Hepatocyte (in vitro differentiated cells): ENCODE data around the gene KLRK1. TPM values are rescaled to one million over a fixed set of nuclear protein-coding genes. Genes with fewer than 3 reads are reported as not detected.

Source experiments
- DNase-seq: peaks from one replicate; pipeline ENCODE4 v3.0.0-alpha.2; 2016; ENCODE audit warnings: low spot score
- H2AFZ ChIP-seq: fragments of 200-600 bp; sonication (generic); 2 replicates; pipeline ENCODE4 v1.6.0; 2016; ENCODE audit warnings: antibody characterized with exemption, mild to moderate bottlenecking
- H3K27ac ChIP-seq: fragments of 200-600 bp; sonication (generic); 2 replicates; pipeline ENCODE4 v1.5.1; 2016; ENCODE audit warnings: mild to moderate bottlenecking
- H3K27me3 ChIP-seq: fragments of 200-600 bp; sonication (generic); 2 replicates; pipeline ENCODE4 v1.6.1; 2016
- H3K36me3 ChIP-seq: fragments of 200-600 bp; sonication (generic); replicated peaks from 2 replicates; pipeline ENCODE4 v1.5.1; 2016; ENCODE audit warnings: low read depth; ENCODE audit not compliant: insufficient read depth
- H3K4me1 ChIP-seq: fragments of 200-600 bp; sonication (generic); 2 replicates; pipeline ENCODE4 v1.5.1; 2016; ENCODE audit warnings: mild to moderate bottlenecking, moderate library complexity; ENCODE audit not compliant: insufficient read depth
- H3K4me2 ChIP-seq: fragments of 200-600 bp; sonication (generic); 2 replicates; pipeline ENCODE4 v1.6.0; 2016
- H3K4me3 ChIP-seq: fragments of 200-600 bp; sonication (generic); 2 replicates; pipeline ENCODE4 v1.5.1; 2016; ENCODE audit warnings: mild to moderate bottlenecking
- H3K79me2 ChIP-seq: fragments of 200-600 bp; sonication (generic); 2 replicates; pipeline ENCODE4 v1.6.0; 2017; ENCODE audit warnings: mild to moderate bottlenecking
- H3K9me2 ChIP-seq: fragments of 200-600 bp; sonication (generic); replicated peaks from 2 replicates; pipeline ENCODE4 v1.6.0; 2017; ENCODE audit warnings: mild to moderate bottlenecking; ENCODE audit not compliant: insufficient read depth
- H3K9me3 ChIP-seq: fragments of 200-600 bp; sonication (generic); 2 replicates; pipeline ENCODE4 v1.5.1; 2016; ENCODE audit warnings: low read depth, mild to moderate bottlenecking
- H4K20me1 ChIP-seq: fragments of 200-600 bp; sonication (generic); 2 replicates; pipeline ENCODE4 v1.6.0; 2016; ENCODE audit warnings: mild to moderate bottlenecking; ENCODE audit not compliant: insufficient read depth, poor library complexity, severe bottlenecking
- CTCF ChIP-seq: fragments of 200-600 bp; sonication (generic); IDR thresholded peaks from 2 replicates; pipeline ENCODE4 v1.5.1; 2016; ENCODE audit warnings: antibody characterized with exemption, mild to moderate bottlenecking; ENCODE audit not compliant: poor library complexity
- EZH2 ChIP-seq: fragments of 200-600 bp; sonication (generic); IDR thresholded peaks from 2 replicates; pipeline ENCODE4 v1.6.1; 2016; ENCODE audit warnings: antibody characterized with exemption, mild to moderate bottlenecking, borderline replicate concordance
- EZH2phosphoT487 ChIP-seq: fragments of 200-600 bp; sonication (generic); IDR thresholded peaks from one replicate; pipeline ENCODE4 v1.6.1; 2018; ENCODE audit warnings: antibody characterized with exemption, mild to moderate bottlenecking, low read depth, moderate library complexity; ENCODE audit not compliant: unreplicated experiment, severe bottlenecking
- WGBS: methylation state at CpG from one replicate; pipeline ENCODE4 v1.1.6; 2016; ENCODE audit warnings: low lambda C conversion rate; ENCODE audit errors: missing lambda C conversion rate; 5-methylcytosine and 5-hydroxymethylcytosine counted together
- polyA plus RNA-seq: library from polyadenylated mRNA; unstranded; fragments of >200 nt; fragmentation: Nextera tagmentation; extraction: Ambion mirVana; gene quantifications from 2 replicates; pipeline ENCODE4 v1.2.1, GENCODE V29; 2016
- total RNA-seq: library from RNA; depleted of rRNA; stranded (reverse); fragments of >200 nt; gene quantifications from 2 replicates; pipeline ENCODE4 v1.2.3, GENCODE V29; 2014

Gene KLRK1
- total and polyA plus RNA-seq, 2 experiments from 2014 or later = 0.23 TPM; not detected in 1

GRCh38 chr12:10362828-10363657 lies 26.8 kb downstream of the KLRK1 start:
- peaks cover 45% of the 10 kb centered on the region for H3K4me1 ChIP-seq

GRCh38 chr12:10362325-10362724 lies 27.5 kb downstream of the KLRK1 start:
- Histone ChIP-seq H2AFZ (peak overlapping the region; percentile 83), H3K4me2 (peak overlapping the region; percentile 81), H3K36me3 (no peaks in the 10 kb centered on the region), H3K9me2 (no peaks in the 10 kb centered on the region), H3K27me3 (no peaks in the 10 kb centered on the region), H3K4me1 (peaks cover 45% of the 10 kb centered on the region), H3K27ac (peak overlapping the region; percentile 95), H3K79me2 (no peaks in the 10 kb centered on the region), H3K9me3 (no peaks in the 10 kb centered on the region), H3K4me3 (no peak overlapping the region), H4K20me1 (no peaks in the 10 kb centered on the region)
- TF ChIP-seq EZH2phosphoT487 = no peak
- no peak for TF ChIP-seq CTCF
- TF ChIP-seq EZH2 = no peak
- WGBS = 47% methylated on average over 3 of the region's 3 CpGs
- no peak for DNase-seq

More at GRCh38 chr12:10362828-10363657, 26.8 kb downstream of the KLRK1 start:
- Histone ChIP-seq H3K79me2 (peaks cover 3% of the 10 kb centered on the region), H3K4me3 (no peak overlapping the region), H2AFZ (peak overlapping the region; percentile 83), H4K20me1 (no peaks in the 10 kb centered on the region), H3K36me3 (no peaks in the 10 kb centered on the region), H3K4me2 (peak overlapping the region; percentile 81), H3K9me3 (no peaks in the 10 kb centered on the region), H3K27me3 (no peaks in the 10 kb centered on the region), H3K27ac (peak overlapping the region; percentile 95), H3K9me2 (no peaks in the 10 kb centered on the region)
- 23% methylated on average over 9 of the region's 9 CpGs for WGBS
- TF ChIP-seq EZH2 (no peak), EZH2phosphoT487 (no peak), CTCF (no peak)
- no peak for DNase-seq

GRCh38 chr12:10361622-10362021 lies 28.2 kb downstream of the KLRK1 start:
- Histone ChIP-seq H3K4me2 (peak overlapping the region; percentile 81), H3K79me2 (no peaks in the 10 kb centered on the region), H3K9me3 (no peaks in the 10 kb centered on the region), H3K4me3 (no peak overlapping the region), H3K27me3 (no peaks in the 10 kb centered on the region), H4K20me1 (no peaks in the 10 kb centered on the region), H3K9me2 (no peaks in the 10 kb centered on the region), H2AFZ (peak overlapping the region; percentile 17), H3K4me1 (peaks cover 44% of the 10 kb centered on the region), H3K27ac (peak overlapping the region; percentile 95), H3K36me3 (no peaks in the 10 kb centered on the region)
- DNase-seq = peak; percentile 62
- no peak for TF ChIP-seq CTCF
- TF ChIP-seq EZH2 = no peak
- no peak for TF ChIP-seq EZH2phosphoT487
- WGBS = 30% methylated on average over 4 of the region's 4 CpGs
